Neural crest cell (in vitro differentiated cells): ENCODE results near the gene FHIT. TPM values are rescaled to one million over a fixed set of nuclear protein-coding genes. Genes with fewer than 3 reads are reported as not detected.

Experiments used
- DNase-seq: peaks from one replicate; pipeline ENCODE4 v3.0.0; 2021; ENCODE audit warnings: low read depth, mixed read lengths, low spot score
- H3K27ac Mint-ChIP-seq: one replicate; pipeline ENCODE4 v1.8.0; 2021; ENCODE audit warnings: mild to moderate bottlenecking, mixed read lengths; ENCODE audit not compliant: unreplicated experiment
- H3K27me3 Mint-ChIP-seq: 2 replicates; pipeline ENCODE4 v1.8.0; 2021; ENCODE audit warnings: low read depth, mild to moderate bottlenecking, mixed read lengths
- H3K36me3 Mint-ChIP-seq: 2 replicates; pipeline ENCODE4 v1.8.0; 2021; ENCODE audit warnings: low read depth, mild to moderate bottlenecking, mixed read lengths
- H3K4me1 Mint-ChIP-seq: 2 replicates; pipeline ENCODE4 v1.8.0; 2021; ENCODE audit warnings: mixed read lengths
- H3K4me3 Mint-ChIP-seq: one replicate; pipeline ENCODE4 v1.8.0; 2021; ENCODE audit warnings: mild to moderate bottlenecking, mixed read lengths
- H3K9me3 Mint-ChIP-seq: 2 replicates; pipeline ENCODE4 v1.8.0; 2021; ENCODE audit warnings: mixed read lengths
- total RNA-seq: library from RNA; stranded (reverse); gene quantifications from 2 replicates; pipeline ENCODE4 v1.2.1, GENCODE V29; 2021
- TF ChIP-seq, protein P1 (sequence below): fragments of 200-600 bp; sonication (generic); conservative IDR thresholded peaks from 2 replicates; pipeline ENCODE4 v1.5.0; 2021; ENCODE audit warnings: antibody characterized with exemption, mild to moderate bottlenecking

FHIT gene
- total RNA-seq, 1 donor from 2014 or later: 5.2 TPM

DNA sequence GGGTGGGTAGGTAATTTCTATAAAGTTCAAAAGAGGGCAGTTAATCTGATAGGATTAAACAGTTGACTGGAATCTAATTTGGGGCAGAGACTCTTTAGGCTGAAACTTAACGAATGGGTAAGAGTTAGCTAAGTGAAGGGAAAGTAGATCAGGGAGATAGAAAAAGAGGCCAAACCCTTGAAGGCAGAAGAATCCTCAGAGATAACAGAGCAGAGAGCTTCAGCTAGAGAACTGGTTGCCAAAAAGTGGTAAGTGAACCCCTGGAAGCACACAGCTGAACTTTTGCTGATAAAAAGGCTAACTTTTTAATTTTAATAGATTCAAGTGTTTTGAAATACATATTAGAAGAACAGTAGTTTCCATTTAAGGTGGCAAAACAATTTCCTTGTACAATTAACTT is 99.2 kb downstream of the FHIT start:
- Mint-ChIP-seq H3K4me3 (no peak overlapping the region), H3K27me3 (no peaks in the 10 kb centered on the region), H3K27ac (no peak overlapping the region), H3K4me1 (peaks cover 8% of the 10 kb centered on the region), H3K9me3 (peaks cover 5% of the 10 kb centered on the region), H3K36me3 (peaks cover 3% of the 10 kb centered on the region)
- DNase-seq: no peak
- TF ChIP-seq, protein P1, sequence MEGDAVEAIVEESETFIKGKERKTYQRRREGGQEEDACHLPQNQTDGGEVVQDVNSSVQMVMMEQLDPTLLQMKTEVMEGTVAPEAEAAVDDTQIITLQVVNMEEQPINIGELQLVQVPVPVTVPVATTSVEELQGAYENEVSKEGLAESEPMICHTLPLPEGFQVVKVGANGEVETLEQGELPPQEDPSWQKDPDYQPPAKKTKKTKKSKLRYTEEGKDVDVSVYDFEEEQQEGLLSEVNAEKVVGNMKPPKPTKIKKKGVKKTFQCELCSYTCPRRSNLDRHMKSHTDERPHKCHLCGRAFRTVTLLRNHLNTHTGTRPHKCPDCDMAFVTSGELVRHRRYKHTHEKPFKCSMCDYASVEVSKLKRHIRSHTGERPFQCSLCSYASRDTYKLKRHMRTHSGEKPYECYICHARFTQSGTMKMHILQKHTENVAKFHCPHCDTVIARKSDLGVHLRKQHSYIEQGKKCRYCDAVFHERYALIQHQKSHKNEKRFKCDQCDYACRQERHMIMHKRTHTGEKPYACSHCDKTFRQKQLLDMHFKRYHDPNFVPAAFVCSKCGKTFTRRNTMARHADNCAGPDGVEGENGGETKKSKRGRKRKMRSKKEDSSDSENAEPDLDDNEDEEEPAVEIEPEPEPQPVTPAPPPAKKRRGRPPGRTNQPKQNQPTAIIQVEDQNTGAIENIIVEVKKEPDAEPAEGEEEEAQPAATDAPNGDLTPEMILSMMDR: no peak

DNA sequence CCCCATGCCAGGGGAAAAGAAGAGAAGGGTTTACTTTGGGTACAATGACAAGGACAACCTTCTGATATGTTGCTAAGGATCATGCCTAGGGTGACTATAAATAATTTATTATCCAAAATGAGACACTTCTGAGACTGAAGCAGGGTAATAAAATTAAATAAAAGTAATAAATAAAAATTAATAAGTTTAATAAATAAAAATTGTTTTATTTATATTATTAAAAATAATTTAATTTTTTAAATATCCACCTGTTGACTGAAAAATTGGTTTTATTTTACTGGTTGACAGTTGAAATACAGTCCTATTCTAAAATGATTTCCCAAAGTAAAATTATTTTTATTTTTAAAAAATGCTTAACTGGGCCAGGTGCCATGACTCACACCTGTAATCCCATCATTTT is 102.0 kb downstream of the FHIT start:
- Mint-ChIP-seq H3K27me3 (no peaks in the 10 kb centered on the region), H3K9me3 (peaks cover 13% of the 10 kb centered on the region), H3K4me1 (no peaks in the 10 kb centered on the region), H3K4me3 (no peak overlapping the region), H3K36me3 (peaks cover 5% of the 10 kb centered on the region), H3K27ac (no peak overlapping the region)
- TF ChIP-seq, protein P1: no peak
- DNase-seq: no peak

DNA sequence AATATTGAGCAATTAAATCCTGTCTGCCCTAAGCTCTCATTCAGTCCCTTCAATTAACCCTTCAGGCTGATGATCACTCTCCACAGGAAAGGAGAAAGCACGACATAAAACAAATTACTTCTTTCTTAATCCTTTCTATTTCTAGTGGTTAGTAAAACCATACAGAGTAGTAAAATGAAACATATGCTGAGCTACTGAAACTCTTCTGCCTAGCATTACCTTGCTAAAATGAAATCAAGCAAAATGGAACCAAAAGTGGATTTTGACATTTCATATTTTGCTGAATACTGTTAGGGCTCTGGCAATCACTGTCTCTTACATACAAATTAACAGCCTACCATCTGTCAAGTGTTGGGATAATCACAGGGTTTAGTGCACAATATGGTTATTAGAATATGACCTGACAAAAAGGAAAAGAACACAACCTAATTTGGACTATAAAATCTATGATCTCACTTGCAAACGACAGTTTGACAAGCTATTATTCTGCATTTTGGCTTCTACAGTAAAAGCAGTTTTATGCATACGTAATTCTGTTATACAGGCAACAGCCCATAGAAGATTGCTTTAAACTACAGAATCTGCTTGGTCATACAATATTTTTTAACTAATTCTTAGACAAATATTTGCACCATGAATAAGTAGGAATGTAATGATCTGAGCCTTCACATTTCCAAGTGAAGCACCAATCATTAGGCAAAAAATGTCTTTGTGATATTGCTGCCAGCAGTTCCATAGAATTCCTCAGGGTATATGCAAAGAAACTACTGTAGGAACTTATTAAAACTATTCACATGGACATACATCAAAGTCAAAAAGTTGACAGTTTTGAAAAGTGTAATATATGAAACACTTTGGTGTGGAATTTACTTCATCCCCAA is 105.0 kb downstream of the FHIT start:
- H3K36me3 Mint-ChIP-seq: peaks cover 9% of the 10 kb centered on the region

DNA sequence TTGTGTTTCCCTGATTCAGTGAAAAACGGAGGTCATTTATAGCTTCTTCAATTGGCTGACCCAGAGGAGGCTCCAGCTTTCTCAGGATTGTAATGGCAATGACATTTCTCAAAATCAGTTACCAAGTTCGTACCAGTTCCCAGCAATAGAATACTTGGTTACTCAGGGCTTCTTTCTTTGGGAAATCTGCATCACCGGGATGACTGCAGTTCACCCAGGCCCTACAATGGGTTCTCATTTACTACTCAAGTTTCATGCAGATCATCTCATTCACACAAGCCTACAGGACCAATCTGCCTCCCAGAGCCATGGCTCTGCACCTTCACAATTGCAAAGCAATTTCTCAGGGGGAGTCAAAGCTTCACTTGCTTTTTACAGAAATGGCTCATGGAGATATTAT is 109.6 kb downstream of the FHIT start:
- Mint-ChIP-seq H3K27ac (peak overlapping the region; percentile 22), H3K4me1 (peaks cover 34% of the 10 kb centered on the region), H3K36me3 (peaks cover 6% of the 10 kb centered on the region), H3K27me3 (no peaks in the 10 kb centered on the region), H3K9me3 (peaks cover 11% of the 10 kb centered on the region), H3K4me3 (peak overlapping the region; percentile 8)
- DNase-seq: no peak
- TF ChIP-seq, protein P1: no peak

More for the DNA sequence above, 105.0 kb downstream of the FHIT start:
- no peak overlapping the region for H3K4me3 Mint-ChIP-seq
- DNase-seq: no peak
- peaks cover 15% of the 10 kb centered on the region for H3K9me3 Mint-ChIP-seq
- H3K4me1 Mint-ChIP-seq: peaks cover 11% of the 10 kb centered on the region
- TF ChIP-seq, protein P1: no peak
- H3K27me3 Mint-ChIP-seq: no peaks in the 10 kb centered on the region
- no peak overlapping the region for H3K27ac Mint-ChIP-seq

DNA sequence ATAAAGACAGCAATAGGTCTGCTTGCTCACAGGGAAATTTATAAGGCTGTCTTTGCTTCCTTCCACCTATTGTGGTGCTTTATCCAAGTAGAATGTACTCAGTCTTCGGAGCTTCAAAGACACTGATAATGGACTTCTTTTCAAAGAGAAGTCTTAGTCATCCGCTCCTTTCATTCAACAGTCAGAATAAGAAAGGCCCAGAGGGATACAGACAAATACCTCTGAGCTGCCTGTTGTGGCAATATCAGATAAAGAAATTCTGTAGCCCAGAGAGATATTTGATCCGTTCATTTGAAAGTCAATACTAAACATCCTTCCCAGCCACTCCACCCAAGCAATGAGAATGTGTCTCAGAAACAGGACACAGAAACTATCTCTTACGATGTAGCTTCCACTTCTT is 110.0 kb downstream of the FHIT start:
- DNase-seq: no peak
- TF ChIP-seq, protein P1: no peak
- Mint-ChIP-seq H3K4me1 (peaks cover 34% of the 10 kb centered on the region), H3K27ac (peak overlapping the region; percentile 22), H3K9me3 (peaks cover 11% of the 10 kb centered on the region), H3K27me3 (no peaks in the 10 kb centered on the region), H3K36me3 (peaks cover 6% of the 10 kb centered on the region), H3K4me3 (peak overlapping the region; percentile 8)
